GM18909 (cell line): ENCODE results near the gene HRK.

Source experiments
- ATAC-seq: cut with Tn5 transposase; IDR thresholded peaks from one replicate; pipeline ENCODE4 v1.9.1; 2021; ENCODE audit warnings: mild to moderate bottlenecking; ENCODE audit not compliant: unreplicated experiment, poor library complexity

HRK gene

DNA sequence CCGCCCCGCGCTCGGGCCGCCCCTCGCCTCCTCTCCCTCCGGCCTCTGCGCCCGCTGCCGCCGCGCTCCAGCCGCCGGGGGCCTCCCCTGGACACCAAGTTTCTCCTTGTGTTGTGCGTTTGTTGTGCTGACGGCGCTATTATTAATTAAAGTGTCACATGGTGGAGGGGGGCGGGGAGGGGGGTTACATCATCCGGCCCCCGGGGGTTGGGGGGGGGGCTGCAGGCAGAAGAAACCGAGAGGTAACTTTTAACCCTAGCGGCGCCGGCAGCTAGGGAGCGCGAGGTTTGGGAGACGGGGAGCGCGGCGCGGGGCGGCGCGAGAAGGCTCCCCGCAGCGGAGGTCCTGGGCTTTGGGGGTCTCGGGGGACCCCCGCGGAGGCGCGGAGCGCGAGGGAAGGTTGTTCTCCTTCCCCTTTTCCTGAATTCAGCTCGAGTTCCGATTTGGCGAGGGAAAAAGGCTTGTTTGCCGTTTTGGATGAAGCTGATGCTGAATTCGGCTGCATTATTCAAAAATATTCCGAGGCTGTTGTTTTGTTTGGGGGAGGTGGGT lies at the start of gene HRK:
Gene HRK (minus strand): TSS at position 117 of the 552 bp plus-strand sequence. CDS start 134 bp downstream, outside the sequence.
- peak; percentile 20 for ATAC-seq

DNA sequence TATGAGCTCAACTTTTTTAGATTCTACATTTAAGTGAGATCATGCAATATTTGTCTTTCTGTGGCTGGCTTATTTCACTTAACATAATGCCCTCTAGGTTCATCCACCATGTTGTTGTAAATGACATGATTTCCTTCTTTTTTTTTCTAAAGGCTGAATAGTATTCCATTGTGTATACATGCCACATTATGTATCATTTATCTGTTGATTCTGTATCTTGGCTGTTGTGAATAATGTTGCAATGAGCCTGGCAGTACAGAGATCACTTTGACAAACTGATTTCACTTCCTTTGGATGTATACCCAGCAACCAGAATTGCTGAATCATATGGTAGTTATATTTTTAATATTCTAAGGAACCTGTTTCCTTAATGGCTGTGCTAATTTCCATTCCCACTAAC lies 48.6 kb upstream of the HRK start:
- no peak for ATAC-seq

DNA sequence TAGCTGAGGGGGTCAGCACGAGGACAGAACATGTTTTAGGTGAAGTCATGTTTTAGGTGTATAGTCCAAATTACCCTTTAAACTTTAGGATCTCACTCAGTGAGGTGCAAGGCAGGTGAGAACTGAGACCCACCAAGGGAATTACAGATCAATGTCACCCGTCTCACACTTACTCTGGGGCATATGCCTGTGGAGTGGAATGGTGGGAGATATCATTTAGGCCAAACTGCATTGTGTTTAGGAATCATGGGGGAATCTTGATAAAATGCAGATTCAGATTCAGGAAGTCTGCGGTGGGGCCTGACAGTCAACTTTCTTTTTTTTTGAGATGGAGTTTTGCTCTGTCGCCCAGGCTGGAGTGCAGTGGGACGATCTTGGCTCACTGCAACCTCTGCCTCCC lies 47.3 kb upstream of the HRK start:
- ATAC-seq, result no peak

DNA sequence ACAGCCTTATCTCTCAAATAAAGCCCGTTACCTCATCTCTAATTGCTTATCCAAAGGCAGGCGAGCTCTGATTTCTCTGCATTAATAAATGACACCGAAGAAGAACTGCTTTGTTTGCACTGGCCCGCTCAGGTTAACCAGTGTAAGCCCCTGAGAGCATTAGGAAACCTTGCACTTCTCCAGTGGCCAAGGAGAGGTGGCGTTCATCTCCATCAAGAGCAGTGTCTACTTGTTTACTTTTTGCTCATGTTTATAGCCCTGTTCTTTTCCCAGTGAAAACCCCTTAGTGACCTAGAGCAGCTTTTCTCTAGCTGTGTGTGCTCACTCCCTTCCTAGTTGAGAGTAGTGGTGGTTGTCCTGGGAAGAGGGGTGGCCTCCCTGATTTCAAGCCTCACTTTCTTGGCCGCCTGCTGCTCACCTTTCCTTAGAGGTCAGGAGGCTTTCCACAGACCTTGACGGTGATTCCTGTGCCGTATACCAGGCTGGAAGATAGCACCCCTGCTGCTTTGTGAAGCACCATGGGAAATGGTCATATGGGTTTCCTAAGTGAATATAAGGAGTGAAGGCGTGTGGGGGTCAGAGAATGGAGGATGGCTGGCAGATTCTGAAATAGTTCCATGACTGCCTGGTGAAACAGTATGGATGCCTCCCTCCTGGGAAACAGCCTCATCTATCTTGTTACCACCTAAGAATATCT lies 46.2 kb upstream of the HRK start:
- no peak for ATAC-seq

DNA sequence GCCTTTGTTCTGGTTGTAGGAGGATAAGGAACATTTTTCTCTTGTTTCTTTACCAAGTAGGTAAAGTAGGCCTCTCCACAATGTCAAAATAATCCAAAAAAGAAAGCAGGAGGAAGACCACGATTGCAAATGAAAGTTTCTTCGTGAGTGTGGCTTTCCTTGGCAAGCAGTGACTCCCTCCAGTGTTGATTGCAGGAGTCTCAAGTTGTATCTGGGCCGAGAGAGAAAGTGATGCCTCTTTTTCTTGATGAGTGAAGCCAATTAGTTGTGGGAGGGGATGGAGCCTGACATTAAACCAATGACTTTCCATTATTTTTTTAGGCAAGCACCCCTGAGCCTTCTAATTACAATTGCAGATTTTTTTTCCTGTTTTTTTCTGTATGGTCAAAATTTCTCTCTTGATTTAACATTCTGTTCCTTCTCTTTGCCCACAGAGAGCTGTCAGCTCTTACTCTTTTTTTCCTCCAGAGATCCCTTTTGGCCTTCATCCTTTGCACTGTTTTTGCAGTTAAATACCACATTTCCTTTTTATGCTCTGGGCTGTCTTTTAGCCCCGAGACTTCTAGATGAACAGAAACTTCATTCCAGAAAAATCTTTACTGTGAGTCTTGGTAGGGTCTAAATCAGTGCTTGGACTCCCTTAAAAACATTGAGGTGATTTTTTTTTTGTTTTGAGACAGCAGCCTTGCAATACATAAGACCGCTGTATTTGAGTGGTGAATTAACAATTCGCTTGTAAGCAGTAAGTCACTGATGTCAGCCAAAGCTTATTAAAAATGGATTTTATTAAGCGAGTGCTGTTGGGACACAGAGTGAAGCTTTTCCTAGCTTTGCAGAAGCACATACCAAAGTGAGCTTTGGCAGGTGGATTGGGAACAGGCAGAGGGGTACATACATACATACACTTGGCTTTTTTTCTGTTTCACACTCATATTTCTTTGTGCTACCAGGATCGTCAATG lies 45.3 kb upstream of the HRK start:
- no peak for ATAC-seq

DNA sequence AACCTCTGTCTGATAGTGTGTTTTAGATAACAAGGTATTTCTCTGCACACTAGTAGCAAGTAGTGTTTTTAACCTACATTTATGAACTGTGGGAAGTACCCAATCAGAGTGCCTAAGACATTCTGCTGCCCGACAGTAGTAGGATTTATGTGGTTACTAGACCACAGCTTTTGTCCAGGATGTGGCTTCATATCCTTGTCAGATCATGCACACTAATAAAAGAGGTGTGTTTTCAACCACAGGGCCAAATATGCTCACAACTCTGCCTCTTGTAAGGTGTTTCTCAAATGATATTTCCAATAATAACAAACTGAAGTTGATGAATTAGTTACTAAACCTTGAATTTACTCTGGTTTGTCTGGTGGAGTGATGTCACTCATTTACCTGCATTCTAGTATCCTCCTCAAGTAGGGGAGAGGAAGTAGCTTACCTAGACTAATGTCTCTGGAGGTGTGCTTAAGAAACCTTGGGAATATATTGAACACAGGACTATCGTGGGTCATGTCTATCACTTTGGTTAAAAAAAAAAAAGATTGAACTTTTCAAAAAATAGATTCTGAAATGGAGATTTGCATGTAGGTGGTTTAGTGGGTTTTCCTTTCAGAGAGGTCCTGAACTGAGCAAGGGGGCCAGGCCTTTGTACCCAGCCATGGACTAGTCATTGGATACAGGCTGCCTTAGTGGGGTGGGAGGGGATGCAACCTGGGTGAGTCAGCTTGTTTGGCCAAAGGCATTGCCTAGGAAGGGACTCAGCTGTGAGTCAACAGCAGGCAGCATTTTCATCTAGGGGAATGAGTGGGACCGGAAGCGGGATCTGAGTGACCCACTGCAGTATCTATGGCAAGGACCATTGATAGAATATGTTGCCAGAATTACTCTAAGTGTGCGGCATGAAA lies 43.6 kb upstream of the HRK start:
- peak; percentile 77 for ATAC-seq

DNA sequence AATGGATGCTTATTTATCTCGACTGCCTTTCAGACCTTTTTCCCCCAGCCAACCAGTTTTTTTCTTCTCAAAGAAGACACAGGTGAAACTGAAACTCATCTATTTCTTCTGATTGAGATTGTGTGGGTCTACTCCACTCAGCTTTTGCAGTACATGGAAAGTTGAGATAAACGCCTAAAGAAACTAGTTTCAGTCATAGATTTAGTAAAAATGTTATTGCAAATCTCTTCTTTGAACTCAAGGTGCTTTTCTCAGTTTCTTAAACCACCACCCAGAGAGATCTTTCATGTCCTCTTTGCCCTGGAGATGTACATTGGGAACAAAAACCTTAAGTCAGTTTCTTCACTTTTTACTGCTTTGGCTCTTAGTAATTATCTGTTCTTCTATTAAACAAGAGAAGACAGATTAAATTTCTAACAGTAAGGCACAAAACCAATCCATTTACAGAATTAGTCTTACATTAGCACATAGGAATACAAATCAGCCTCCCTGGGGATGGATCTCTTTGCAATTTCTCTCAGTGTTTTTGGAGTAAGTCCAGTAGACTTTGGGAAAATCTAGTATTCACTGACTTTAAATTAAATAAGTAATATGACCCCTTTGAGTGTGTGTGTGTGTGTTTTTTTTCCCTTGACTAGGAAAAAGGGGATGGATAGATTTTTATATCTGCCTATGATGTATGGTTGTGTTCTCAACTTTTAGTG lies 41.1 kb upstream of the HRK start:
- ATAC-seq, result peak; percentile 57

DNA sequence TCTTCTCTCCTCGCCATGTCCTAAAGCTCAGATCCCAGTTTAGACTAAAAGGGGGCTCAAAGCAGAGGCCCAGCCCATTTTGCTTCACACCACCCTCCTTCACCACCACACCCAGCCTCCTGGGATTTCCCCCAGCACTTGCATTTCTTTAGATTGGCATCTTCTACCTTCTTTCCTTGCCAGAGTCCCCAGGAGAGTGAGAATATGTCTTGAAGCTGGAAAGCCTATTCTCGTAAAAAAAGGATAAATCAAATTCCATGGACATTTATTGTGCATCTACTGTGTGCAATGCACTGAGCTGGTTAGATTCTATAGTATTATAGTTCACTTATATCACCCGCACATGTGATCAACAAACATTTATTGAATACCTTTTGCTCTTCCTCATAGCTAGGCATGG lies 39.7 kb upstream of the HRK start:
- no peak for ATAC-seq

DNA sequence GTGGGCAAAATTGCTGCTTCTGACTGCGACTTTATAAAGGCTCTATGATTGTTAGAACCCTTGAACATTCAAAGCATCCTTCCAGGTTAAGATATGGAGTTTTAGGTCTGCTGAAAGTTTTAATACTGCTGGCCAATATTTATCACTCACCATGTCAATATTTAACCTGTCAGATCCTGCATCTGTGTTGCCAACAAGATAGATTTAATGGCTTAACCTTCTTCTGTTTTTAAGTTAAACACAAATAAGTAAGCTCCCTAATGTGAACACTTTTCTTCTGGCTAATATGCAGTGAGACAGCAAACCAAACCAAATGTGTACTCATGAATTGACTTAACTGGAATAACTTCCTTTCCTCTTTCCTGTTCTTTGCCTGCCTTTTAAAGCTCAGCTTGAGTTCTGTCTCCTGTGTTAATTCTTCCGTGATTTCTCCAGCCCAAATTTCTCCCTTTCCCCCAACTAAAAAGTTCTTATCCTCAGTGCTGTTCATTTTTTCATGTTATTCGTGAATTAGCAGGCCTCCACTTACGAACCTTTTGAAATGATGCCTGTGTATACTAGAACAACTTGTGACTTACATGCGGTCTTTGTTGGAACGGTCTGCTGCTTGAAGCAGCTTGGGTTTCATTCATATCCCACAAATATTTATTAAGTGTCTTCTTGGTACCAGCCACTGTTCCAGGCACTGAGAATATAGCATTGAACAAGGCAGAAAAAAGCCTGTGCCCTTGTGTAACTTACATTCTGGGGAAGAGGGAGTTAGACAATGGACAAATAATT lies 38.7 kb upstream of the HRK start:
- no peak for ATAC-seq

DNA sequence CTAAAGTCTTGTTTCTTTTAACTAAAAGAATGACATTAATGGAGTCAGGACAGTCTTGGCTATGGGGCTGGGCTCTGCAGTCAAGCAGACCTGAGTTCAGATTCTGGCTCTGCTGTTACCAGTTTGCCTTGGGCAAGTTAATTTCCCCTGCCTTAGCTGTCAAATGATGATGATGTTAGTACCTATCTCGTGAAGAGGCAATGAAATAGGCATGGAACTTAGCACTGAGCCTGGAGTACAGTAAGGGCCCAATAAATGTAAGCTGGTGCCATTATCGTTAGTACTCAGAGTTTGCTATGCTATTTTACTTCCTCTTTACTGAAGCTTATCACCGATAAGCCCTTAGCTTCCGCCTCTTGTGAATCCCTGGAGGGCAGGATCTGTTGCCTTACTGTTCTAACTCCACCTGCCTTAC lies 38.0 kb upstream of the HRK start:
- ATAC-seq, result no peak

DNA sequence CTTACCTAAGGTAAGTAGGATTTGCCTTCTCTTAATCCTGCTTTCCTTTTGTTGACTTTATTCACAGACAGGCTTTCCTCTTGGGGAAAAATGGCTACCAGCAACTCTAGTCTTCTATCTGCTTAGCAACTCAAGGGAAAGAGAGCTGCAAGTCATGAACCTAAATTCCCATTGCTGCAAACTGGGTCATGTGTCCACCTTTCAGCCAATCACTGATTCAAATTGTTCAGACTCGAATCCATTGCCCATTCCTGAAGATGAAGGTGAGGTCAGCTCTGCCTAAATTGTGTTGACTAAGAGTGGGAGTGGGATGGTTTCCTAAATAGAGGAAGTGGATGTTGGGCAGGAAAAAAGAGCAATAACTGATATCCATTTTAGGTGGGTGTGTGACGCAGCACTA lies 37.2 kb upstream of the HRK start:
- no peak for ATAC-seq

DNA sequence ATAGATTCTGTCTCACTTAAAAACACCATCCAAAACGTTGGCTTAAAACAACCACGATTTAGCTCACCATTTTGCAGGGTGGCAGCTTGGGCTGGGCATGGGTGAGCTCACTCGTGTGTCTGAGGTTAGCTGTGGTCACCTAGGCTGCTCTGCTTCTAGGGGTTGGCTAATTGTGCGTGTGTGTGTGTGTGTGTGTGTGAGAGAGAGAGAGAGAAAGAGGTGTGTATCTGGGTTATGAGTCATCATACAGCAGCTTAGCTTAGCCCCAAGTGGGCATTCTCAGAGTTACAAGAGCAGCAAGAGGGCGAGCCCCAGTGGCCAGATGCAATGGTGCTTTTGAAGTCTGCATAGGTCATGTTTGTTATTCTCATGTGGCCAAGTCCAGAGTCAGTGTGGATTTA lies 35.5 kb upstream of the HRK start:
- peak; percentile 93 for ATAC-seq

DNA sequence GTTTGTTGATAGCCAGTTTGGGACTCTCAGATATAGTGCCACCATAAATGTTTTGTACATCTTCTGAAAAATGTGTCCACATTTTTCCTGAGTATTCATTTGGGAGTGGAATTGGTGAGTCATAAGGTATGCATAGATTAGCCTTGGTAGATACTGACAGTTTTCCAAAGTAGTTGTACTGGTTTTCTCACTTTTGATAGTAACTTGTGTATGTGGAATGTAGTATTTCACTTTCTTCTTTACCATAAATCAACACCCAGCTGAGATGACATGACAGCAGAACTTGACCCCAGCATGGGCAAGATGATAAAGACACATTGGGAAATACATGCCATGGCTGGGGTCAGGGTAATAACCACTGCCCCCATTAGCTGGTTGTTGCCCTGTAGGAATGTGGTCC lies 34.9 kb upstream of the HRK start:
- ATAC-seq, result no peak

DNA sequence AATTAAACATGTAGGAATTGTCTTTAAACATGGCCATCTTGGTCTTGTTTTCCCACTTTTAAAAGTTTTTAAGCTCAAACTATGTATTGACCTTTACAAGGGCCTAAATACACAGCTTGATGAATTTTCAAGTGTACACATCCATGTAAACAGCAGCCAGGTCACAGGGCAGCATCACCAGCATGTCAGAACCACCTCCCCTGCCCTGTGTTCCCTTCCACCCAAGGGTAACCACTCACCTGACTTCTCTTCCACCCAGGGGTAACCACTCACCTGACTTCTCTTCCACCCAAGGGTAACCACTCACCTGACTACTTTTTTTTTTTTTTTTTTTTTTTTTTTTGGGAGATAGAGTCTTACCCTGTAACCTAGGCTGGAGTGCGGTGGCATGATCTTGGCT lies 34.1 kb upstream of the HRK start:
- ATAC-seq, result no peak

DNA sequence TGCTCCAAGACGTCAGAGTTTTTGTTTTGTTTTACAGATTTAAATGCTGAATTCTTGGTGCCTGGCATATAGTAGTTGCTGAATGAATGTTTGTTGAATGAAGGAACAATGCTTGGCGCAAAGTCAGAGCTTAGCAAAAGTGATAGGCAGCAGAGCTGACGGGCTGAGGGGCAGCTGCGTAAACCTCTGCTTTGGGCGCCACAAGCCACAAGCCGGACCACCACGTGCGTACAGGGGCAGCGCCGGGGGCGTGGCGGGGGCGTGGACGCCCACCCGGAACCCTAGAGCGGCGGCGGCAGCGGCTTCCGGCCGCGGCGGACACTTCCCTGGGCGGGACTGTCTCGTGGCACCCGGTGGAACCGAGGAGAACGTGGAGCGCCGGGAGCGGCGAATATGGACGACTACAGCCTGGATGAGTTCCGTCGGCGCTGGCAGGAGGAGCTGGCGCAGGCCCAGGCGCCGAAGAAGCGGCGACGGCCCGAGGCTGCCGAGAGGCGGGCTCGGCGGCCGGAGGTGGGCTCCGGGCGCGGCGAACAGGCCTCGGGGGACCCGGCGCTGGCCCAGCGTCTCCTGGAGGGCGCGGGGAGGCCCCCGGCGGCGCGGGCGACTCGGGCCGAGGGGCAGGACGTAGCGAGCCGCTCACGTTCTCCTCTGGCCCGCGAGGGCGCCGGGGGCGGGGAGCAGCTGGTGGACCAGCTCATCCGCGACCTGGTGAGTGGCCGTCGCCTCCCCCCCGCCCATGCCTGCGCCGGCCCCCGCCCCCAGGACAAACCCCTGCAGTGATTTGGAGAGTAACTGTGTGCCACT lies 29.6 kb upstream of the HRK start, which contains the start of gene FBXW8:
Gene FBXW8 (plus strand): TSS at position 306 of the 807 bp plus-strand sequence. CDS start 88 bp downstream, at position 394.
- peak; percentile 92 for ATAC-seq

DNA sequence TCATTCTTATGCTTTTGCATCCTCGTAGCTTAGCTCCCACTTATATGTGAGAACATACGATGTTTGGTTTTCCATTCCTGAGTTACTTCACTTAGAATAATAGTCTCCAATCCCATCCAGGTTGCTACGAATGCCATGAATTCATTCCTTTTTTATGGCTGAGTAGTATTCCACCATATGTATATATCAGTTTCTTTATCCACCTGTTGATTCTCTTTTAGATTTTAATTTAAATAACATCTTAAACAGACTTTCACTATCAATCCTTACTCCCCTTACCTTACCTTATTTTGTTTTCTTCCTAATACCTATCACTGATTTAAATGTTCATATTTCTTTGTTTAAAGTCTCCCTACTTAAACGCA lies 29.0 kb upstream of the HRK start:
- no peak for ATAC-seq

DNA sequence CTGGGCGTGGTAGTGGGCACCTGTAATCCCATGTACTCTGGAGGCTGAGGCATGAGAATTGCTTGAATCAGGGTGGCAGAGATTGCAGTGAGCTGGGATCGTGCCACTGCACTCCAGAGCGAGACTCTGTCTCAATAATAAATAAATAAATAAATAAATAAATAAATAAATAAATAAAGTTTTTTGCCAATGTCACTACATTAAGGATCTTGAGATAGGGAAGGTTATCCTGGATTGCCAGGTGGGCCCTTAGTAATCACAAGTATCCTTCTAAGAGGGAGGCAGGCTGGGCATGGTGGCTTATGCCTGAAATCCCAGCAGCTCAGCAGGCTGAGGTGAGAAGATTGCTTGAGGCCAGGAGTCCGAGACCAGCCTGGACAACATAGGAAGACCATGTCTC lies 25.0 kb upstream of the HRK start:
- no peak for ATAC-seq

DNA sequence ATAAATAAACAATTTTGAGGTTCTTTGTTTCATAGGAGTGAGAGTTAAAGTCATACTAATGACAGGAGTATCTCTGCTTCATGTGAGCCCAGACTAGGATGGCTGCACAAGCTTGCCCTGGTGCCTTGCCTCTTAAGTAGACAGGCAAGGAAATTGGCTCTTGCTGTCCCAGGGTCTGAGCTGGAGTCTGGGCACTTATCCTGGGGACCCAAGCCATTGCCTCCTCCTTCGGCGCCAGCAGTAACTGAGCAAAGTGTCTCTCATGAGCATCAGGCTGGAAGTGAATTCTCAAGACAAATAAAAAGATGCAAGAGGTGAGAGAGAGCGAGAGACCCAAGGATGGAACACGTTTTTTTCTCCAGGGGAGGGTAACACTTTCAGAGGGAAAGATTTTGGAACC lies 22.6 kb upstream of the HRK start:
- no peak for ATAC-seq
